ENCODE data around the gene TTBK2.

GRCh38 chr15:42784705-42785104 is 135.9 kb downstream of the TTBK2 start:
- TF ChIP-seq POLR2A (IDR thresholded peaks at IDR 0.05), result no peak
- no peak for TF ChIP-seq CTCF (IDR thresholded peaks at IDR 0.05)

All from adrenal gland (tissue), 5 donors.